Fibroblast of mammary gland (primary cell): ENCODE results near the gene MXD3.

Source experiments
- DNase-seq: peaks from one replicate; pipeline ENCODE4 v3.0.0-alpha.2; 2010; ENCODE audit warnings: low read depth
- H3K4me3 ChIP-seq: 2 replicates; pipeline ENCODE4 v1.5.1; 2011; ENCODE audit warnings: low read depth, mild to moderate bottlenecking, low read length, moderate library complexity; ENCODE audit not compliant: control insufficient read depth
- CTCF ChIP-seq: conservative IDR thresholded peaks from 2 replicates; pipeline ENCODE4 v1.5.1; 2011; ENCODE audit warnings: low read depth, low read length, inconsistent platforms; ENCODE audit not compliant: control insufficient read depth, insufficient read depth

Gene MXD3

GRCh38 chr5:177335701-177336065 is 24.0 kb upstream of the MXD3 start:
- no peak for DNase-seq
- TF ChIP-seq CTCF, result no peak
- no peak overlapping the region for H3K4me3 ChIP-seq

- no peak for DNase-seq
- H3K4me3 ChIP-seq, result no peak overlapping the region
- no peak for TF ChIP-seq CTCF
Measured at GRCh38 chr5:177334781-177335700, 23.3 kb upstream of the MXD3 start.

GRCh38 chr5:177334155-177334551 is 22.5 kb upstream of the MXD3 start:
- no peak for DNase-seq
- no peak overlapping the region for H3K4me3 ChIP-seq
- no peak for TF ChIP-seq CTCF

- TF ChIP-seq CTCF, result no peak
- H3K4me3 ChIP-seq, result no peak overlapping the region
- DNase-seq, result no peak
Measured at GRCh38 chr5:177333420-177334154, 21.9 kb upstream of the MXD3 start.

- DNase-seq, result no peak
- no peak overlapping the region for H3K4me3 ChIP-seq
- TF ChIP-seq CTCF, result no peak
Measured at GRCh38 chr5:177332896-177333260, 21.2 kb upstream of the MXD3 start.

- no peak overlapping the region for H3K4me3 ChIP-seq
Measured at GRCh38 chr5:177332031-177332895, 20.6 kb upstream of the MXD3 start.

More at GRCh38 chr5:177332031-177332895, 20.6 kb upstream of the MXD3 start:
- TF ChIP-seq CTCF, result no peak
- no peak for DNase-seq
